GM23248 (cell line): ENCODE measurements around the gene LBP.

Source experiments
- EZH2 ChIP-seq: fragments of 200-600 bp; sonication (generic); IDR thresholded peaks from 2 replicates; pipeline ENCODE4 v1.6.1; 2018; ENCODE audit warnings: antibody characterized with exemption, mild to moderate bottlenecking; ENCODE audit not compliant: insufficient read depth, poor library complexity, severe bottlenecking
- EZH2phosphoT487 ChIP-seq: fragments of 200-600 bp; sonication (generic); IDR thresholded peaks from 2 replicates; pipeline ENCODE4 v1.6.1; 2018; ENCODE audit warnings: antibody characterized with exemption, moderate library complexity, mild to moderate bottlenecking, low read depth; ENCODE audit not compliant: insufficient read depth

GRCh38 chr20:38303908-38304379 is 42.3 kb upstream of the LBP start, which contains the start of gene BPI:
- no peak for TF ChIP-seq EZH2
- no peak for TF ChIP-seq EZH2phosphoT487
